HepG2 (cell line): Measurements from ENCODE around the gene ZSWIM7.

Experiments
- TF ChIP-seq, protein P1 (sequence below): sonication (generic); formaldehyde crosslinking; IDR thresholded peaks from 2 replicates; pipeline ENCODE4 v1.4.0; 2020; ENCODE audit warnings: missing genetic modification reagents
- TF ChIP-seq, protein P2 (sequence below): IDR thresholded peaks from 2 replicates; pipeline ENCODE4 v1.6.1; 2018; ENCODE audit warnings: missing genetic modification reagents

DNA sequence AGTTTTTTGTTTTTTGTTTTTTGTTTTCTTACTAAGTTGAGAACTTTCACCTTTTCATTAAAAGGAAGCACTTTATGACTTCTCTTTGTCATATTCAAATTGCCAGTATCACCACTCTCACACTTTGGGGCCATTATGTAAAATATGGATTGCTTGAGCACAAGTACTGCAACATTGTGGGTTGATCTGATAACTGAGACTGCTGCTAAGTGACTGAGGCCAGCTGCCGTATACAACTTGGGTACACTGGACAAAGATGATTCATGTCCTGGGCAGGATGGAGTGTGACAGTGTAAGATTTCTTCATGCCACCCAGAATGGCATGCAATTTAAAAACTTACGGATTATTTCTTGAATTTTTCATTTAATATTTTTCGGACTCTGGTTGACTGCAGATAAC, 7.9 kb upstream of the ZSWIM7 start:
- TF ChIP-seq, protein P1, sequence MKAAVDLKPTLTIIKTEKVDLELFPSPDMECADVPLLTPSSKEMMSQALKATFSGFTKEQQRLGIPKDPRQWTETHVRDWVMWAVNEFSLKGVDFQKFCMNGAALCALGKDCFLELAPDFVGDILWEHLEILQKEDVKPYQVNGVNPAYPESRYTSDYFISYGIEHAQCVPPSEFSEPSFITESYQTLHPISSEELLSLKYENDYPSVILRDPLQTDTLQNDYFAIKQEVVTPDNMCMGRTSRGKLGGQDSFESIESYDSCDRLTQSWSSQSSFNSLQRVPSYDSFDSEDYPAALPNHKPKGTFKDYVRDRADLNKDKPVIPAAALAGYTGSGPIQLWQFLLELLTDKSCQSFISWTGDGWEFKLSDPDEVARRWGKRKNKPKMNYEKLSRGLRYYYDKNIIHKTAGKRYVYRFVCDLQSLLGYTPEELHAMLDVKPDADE: no peak
- TF ChIP-seq, protein P2, sequence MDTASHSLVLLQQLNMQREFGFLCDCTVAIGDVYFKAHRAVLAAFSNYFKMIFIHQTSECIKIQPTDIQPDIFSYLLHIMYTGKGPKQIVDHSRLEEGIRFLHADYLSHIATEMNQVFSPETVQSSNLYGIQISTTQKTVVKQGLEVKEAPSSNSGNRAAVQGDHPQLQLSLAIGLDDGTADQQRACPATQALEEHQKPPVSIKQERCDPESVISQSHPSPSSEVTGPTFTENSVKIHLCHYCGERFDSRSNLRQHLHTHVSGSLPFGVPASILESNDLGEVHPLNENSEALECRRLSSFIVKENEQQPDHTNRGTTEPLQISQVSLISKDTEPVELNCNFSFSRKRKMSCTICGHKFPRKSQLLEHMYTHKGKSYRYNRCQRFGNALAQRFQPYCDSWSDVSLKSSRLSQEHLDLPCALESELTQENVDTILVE (CRISPR knock-in tag): no peak
